ENCODE data around the gene RB1.

The RB1 gene

DNA sequence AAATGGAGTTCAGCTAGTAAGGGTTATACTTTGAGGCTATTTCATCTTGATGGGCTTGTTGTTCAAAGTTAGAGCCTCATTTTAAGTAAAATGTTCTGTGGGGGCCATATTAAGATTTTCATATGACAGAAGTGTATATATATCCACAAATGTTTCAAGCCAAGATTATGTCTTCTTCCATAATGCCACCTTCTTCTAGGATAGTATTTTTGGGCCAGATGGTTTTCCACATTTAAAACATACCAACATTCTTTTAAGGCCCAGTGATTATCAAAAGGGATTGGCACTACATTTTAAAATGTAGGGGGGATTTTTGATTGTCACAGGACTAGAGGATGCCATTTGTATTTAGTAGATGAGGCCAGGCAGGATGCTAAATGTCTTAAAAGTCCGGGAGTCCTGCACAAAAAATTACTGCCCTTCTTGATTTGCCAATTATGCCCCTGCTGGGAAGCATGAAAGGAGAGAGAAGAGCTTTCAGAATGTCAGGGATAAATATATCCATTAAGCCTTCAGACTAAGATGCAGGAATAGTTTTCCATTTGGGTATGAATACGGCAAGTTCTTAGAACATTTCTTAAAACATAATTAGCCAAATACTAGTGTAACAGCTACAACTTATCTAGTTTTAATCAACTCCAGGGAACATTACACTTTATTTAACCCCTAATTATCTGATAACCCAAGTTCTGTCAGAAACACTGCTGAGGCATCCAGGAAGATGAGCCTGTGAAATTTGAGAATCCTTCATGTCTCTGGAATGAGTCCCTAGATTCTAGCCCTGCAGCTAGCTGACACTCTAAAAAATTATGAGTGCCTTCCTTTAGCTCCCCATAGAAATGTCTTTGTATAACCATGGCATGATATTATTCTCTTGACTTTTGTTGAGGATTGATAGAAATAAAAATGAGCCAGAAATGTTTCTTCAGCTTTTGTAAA is 36.6 kb upstream of the RB1 start:
- Histone ChIP-seq H3K27me3 (ENCODE audit: control insufficient read depth, insufficient read depth, low read length) (no peaks in the 10 kb centered on the region), H3K9ac (ENCODE audit: low read length) (no peak overlapping the region), H3K9me3 (ENCODE audit: control insufficient read depth, low read length) (no peaks in the 10 kb centered on the region), H3K4me1 (ENCODE audit: control insufficient read depth, insufficient read depth, low read length) (no peaks in the 10 kb centered on the region), H3K36me3 (ENCODE audit: control insufficient read depth, insufficient read depth, low read length) (peaks cover 6% of the 10 kb centered on the region), H3K4me3 (ENCODE audit: low read length) (no peak overlapping the region)

DNA sequence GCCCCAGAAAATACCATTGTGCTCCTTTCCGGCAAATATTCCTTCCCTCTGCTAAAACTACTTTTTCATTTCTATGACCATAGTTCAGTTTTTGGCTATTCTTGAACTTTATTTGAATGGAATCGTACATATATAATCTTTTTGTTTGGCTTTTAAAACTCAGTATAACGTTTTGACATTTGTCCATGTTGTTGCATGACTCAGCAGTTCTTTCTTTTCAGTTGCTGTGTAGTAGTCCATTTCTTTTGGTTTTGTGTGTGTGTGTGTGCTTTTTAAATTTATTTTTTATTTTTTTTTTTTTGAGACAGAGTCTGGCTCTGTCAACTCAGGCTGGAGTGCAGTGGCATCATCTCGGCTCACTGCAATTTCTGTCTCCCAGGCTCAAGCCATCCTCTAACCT is 35.5 kb upstream of the RB1 start:
- H3K27me3 ChIP-seq (ENCODE audit: control insufficient read depth, insufficient read depth, low read length): no peaks in the 10 kb centered on the region
- peaks cover 6% of the 10 kb centered on the region for H3K36me3 ChIP-seq (ENCODE audit: control insufficient read depth, insufficient read depth, low read length)
- H3K9me3 ChIP-seq (ENCODE audit: control insufficient read depth, low read length): no peaks in the 10 kb centered on the region
- H3K4me1 ChIP-seq (ENCODE audit: control insufficient read depth, insufficient read depth, low read length): no peaks in the 10 kb centered on the region
- H3K9ac ChIP-seq (ENCODE audit: low read length): no peak overlapping the region
- H3K4me3 ChIP-seq (ENCODE audit: low read length): no peak overlapping the region

DNA sequence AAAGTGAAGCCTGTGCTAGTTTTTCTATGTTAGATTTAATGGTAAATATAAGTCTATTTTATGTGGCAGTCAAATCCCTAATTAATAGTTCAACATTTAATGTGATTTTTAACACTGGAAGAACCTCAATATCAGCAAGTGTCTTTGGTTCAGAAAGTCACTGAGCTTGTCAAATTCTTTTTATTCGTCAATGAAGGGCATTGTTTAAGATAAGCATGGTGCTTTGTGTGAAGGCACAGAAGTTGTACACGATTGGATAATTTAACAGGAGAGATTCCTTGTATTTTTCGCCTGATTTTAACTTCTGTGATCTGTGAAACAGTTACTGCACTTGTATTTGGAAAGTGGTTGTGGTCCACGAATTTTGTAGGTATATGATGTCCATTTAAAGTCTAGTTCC is 30.2 kb upstream of the RB1 start:
- Histone ChIP-seq H3K9ac (ENCODE audit: low read length) (no peak overlapping the region), H3K36me3 (ENCODE audit: control insufficient read depth, insufficient read depth, low read length) (no peaks in the 10 kb centered on the region), H3K9me3 (ENCODE audit: control insufficient read depth, low read length) (no peaks in the 10 kb centered on the region), H3K27me3 (ENCODE audit: control insufficient read depth, insufficient read depth, low read length) (no peaks in the 10 kb centered on the region), H3K4me3 (ENCODE audit: low read length) (no peak overlapping the region), H3K4me1 (ENCODE audit: control insufficient read depth, insufficient read depth, low read length) (no peaks in the 10 kb centered on the region)

DNA sequence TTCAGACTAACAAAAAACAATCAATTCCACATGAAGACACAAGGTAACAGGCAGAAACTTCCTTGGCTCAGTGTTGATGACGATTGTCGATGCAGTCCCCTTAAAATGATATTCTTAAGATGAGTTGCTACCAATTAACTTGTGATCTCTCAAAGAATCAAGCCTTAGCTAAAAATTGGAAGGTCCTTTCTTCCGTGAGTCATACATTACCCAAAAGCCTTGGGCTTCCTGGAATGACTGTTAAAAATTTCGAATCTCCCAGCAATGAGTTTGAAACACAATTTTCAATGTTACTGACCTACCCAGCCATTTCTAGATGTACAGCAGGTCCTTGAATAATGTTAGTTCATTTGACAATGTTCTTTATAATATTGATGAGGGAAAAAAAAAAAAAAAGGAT is 28.0 kb upstream of the RB1 start:
- Histone ChIP-seq H3K36me3 (ENCODE audit: control insufficient read depth, insufficient read depth, low read length) (no peaks in the 10 kb centered on the region), H3K4me3 (ENCODE audit: low read length) (no peak overlapping the region), H3K9ac (ENCODE audit: low read length) (no peak overlapping the region), H3K4me1 (ENCODE audit: control insufficient read depth, insufficient read depth, low read length) (no peaks in the 10 kb centered on the region), H3K9me3 (ENCODE audit: control insufficient read depth, low read length) (no peaks in the 10 kb centered on the region), H3K27me3 (ENCODE audit: control insufficient read depth, insufficient read depth, low read length) (no peaks in the 10 kb centered on the region)

DNA sequence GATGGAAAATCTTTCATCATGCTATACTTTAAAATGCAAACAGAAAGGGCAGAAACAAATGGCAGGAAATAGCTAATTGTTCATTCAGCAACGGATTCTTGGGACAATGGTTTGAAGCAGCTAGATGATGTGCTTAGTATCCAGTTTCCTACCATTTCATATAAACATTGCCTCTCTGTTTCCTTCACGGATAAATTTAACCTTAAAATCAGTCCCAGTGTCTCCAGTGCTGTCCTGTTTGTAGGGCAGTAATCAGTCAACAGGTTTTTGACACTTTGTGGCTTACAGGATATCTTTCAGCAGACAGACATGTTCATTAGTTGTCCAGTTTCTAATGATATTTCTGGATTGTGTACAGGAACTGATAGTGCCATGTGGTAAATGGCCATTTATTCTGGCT is 24.7 kb upstream of the RB1 start:
- Histone ChIP-seq H3K36me3 (ENCODE audit: control insufficient read depth, insufficient read depth, low read length) (no peaks in the 10 kb centered on the region), H3K27me3 (ENCODE audit: control insufficient read depth, insufficient read depth, low read length) (no peaks in the 10 kb centered on the region), H3K9me3 (ENCODE audit: control insufficient read depth, low read length) (no peaks in the 10 kb centered on the region), H3K9ac (ENCODE audit: low read length) (no peak overlapping the region), H3K4me3 (ENCODE audit: low read length) (no peak overlapping the region), H3K4me1 (ENCODE audit: control insufficient read depth, insufficient read depth, low read length) (no peaks in the 10 kb centered on the region)

DNA sequence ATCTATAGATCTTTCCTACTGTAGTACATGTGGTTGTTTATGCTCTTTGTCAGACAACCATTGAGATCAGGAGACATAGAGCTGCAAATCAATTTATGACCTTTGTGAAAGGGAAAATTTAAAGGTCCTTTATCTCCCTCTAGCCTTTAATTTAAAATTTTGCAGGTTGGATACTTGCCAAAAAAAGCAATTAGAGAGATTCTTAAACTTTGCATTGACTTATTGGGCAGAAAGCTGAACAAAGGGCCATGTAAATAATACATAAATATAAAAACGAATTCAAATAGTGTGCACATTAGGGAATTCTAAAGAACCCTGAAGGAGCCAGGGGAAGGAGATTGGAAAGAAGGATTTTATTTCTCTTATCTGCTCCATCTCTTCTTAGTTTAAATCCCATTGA is 22.0 kb upstream of the RB1 start:
- H3K27me3 ChIP-seq (ENCODE audit: control insufficient read depth, insufficient read depth, low read length): no peaks in the 10 kb centered on the region
- no peaks in the 10 kb centered on the region for H3K9me3 ChIP-seq (ENCODE audit: control insufficient read depth, low read length)
- no peak overlapping the region for H3K4me3 ChIP-seq (ENCODE audit: low read length)
- no peaks in the 10 kb centered on the region for H3K4me1 ChIP-seq (ENCODE audit: control insufficient read depth, insufficient read depth, low read length)
- H3K36me3 ChIP-seq (ENCODE audit: control insufficient read depth, insufficient read depth, low read length): no peaks in the 10 kb centered on the region
- no peak overlapping the region for H3K9ac ChIP-seq (ENCODE audit: low read length)

DNA sequence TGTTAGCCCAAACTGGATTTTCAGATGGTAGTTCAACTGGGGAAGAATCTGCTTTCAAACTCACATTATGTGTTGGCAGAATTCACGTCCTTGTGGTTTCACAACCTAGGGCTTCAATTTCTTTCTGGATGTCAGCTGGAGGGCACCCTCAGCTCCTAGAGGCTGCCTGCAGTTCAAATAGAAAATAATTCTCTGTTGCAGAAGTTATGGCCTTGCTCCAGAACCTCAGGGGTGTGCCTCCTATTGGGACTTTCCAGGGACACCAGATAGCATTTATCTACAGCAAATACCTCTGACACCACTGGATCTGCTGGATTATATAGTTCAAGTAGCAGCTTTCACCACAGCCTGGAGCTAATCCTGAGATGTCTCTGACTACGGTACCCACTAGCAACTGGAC is 11.8 kb upstream of the RB1 start:
- Histone ChIP-seq H3K4me1 (ENCODE audit: control insufficient read depth, insufficient read depth, low read length) (peaks cover 22% of the 10 kb centered on the region), H3K9me3 (ENCODE audit: control insufficient read depth, low read length) (no peaks in the 10 kb centered on the region), H3K4me3 (ENCODE audit: low read length) (no peak overlapping the region), H3K9ac (ENCODE audit: low read length) (no peak overlapping the region), H3K27me3 (ENCODE audit: control insufficient read depth, insufficient read depth, low read length) (no peaks in the 10 kb centered on the region), H3K36me3 (ENCODE audit: control insufficient read depth, insufficient read depth, low read length) (no peaks in the 10 kb centered on the region)

DNA sequence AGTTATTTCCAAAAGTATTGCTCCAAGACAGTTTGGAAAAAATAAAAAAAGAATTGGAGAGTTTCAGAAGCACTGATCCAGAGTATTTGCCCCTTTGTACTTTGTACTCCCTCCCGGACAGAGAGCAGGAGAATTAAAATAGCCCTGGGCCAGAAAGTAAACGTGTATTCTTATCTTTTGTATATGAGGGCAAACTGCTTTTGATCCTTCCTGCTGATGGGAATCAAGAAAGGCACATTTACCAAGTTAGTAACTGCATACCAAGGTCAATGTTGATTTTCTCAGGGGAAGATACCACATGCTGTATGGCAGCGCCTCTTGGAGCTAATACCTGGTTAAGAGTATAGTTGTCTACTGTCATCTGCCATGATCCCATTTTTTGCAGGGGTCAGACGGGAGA is 10.9 kb upstream of the RB1 start:
- Histone ChIP-seq H3K9ac (ENCODE audit: low read length) (no peak overlapping the region), H3K27me3 (ENCODE audit: control insufficient read depth, insufficient read depth, low read length) (no peaks in the 10 kb centered on the region), H3K4me3 (ENCODE audit: low read length) (no peak overlapping the region), H3K36me3 (ENCODE audit: control insufficient read depth, insufficient read depth, low read length) (no peaks in the 10 kb centered on the region), H3K4me1 (ENCODE audit: control insufficient read depth, insufficient read depth, low read length) (peaks cover 22% of the 10 kb centered on the region), H3K9me3 (ENCODE audit: control insufficient read depth, low read length) (no peaks in the 10 kb centered on the region)

DNA sequence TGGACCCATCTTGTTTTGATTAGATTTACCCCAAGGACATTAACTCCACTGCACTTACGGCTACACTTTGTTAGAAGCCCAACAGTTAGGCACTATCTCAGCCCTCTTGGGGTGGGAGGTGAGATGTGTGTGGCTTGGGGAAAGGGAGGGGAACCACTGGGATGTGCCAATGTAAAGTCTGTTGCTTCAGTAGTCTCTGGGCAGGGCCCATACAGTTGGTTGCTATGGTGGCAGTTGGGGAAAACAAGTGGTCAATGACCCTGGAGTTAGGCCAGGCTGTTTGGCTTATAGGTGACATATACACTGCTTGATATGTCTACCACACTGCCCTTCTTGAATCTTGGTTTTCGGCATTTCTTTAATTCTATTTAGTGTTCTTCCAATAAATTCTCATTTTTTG is 8.9 kb upstream of the RB1 start:
- no peaks in the 10 kb centered on the region for H3K9me3 ChIP-seq (ENCODE audit: control insufficient read depth, low read length)
- no peaks in the 10 kb centered on the region for H3K27me3 ChIP-seq (ENCODE audit: control insufficient read depth, insufficient read depth, low read length)
- H3K9ac ChIP-seq (ENCODE audit: low read length): no peak overlapping the region
- H3K36me3 ChIP-seq (ENCODE audit: control insufficient read depth, insufficient read depth, low read length): no peaks in the 10 kb centered on the region
- H3K4me1 ChIP-seq (ENCODE audit: control insufficient read depth, insufficient read depth, low read length): peaks cover 22% of the 10 kb centered on the region
- no peak overlapping the region for H3K4me3 ChIP-seq (ENCODE audit: low read length)

DNA sequence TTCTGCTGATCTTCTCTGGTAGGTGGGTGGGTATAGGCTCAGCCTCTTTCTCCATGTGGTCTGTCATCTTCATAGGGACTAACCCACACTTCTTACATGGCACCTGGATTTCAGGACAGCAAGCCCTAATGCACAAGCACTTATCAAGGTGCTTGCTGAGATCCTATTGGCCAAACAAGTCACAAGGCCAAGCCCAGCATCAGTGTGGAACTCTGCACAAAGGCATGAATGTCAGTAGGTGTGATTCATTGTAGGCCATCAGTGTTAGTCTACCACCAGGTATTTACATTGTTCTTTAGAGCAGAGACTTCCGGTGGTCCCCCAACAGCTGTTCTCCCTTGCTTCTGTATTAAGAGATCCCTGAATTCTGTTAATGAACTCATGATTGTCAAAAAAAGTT is 8.3 kb upstream of the RB1 start:
- H3K4me3 ChIP-seq (ENCODE audit: low read length): no peak overlapping the region
- H3K9ac ChIP-seq (ENCODE audit: low read length): no peak overlapping the region
- no peaks in the 10 kb centered on the region for H3K36me3 ChIP-seq (ENCODE audit: control insufficient read depth, insufficient read depth, low read length)
- H3K27me3 ChIP-seq (ENCODE audit: control insufficient read depth, insufficient read depth, low read length): no peaks in the 10 kb centered on the region
- no peaks in the 10 kb centered on the region for H3K9me3 ChIP-seq (ENCODE audit: control insufficient read depth, low read length)
- H3K4me1 ChIP-seq (ENCODE audit: control insufficient read depth, insufficient read depth, low read length): peaks cover 22% of the 10 kb centered on the region

DNA sequence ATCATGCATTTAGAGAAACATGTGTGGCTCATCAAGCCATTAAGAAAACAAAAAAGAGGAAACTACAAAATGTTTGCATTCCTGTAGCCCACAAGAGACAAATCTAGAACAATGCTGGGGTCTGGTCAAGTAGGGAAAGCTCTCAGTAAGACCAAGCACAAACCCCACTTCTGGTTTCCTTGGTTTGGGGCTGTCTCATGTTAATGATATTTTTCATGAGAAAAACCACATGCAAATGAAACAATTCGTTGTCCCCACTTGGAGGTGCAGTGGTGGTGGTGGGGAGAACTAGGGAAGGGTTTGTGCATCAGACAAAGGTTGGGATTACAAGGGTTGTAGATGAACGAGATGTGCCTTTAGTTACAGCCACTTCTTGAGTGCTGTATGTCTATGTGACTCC is 7.0 kb upstream of the RB1 start:
- Histone ChIP-seq H3K4me1 (ENCODE audit: control insufficient read depth, insufficient read depth, low read length) (peaks cover 19% of the 10 kb centered on the region), H3K27me3 (ENCODE audit: control insufficient read depth, insufficient read depth, low read length) (no peaks in the 10 kb centered on the region), H3K36me3 (ENCODE audit: control insufficient read depth, insufficient read depth, low read length) (no peaks in the 10 kb centered on the region), H3K4me3 (ENCODE audit: low read length) (no peak overlapping the region), H3K9ac (ENCODE audit: low read length) (no peak overlapping the region), H3K9me3 (ENCODE audit: control insufficient read depth, low read length) (no peaks in the 10 kb centered on the region)

DNA sequence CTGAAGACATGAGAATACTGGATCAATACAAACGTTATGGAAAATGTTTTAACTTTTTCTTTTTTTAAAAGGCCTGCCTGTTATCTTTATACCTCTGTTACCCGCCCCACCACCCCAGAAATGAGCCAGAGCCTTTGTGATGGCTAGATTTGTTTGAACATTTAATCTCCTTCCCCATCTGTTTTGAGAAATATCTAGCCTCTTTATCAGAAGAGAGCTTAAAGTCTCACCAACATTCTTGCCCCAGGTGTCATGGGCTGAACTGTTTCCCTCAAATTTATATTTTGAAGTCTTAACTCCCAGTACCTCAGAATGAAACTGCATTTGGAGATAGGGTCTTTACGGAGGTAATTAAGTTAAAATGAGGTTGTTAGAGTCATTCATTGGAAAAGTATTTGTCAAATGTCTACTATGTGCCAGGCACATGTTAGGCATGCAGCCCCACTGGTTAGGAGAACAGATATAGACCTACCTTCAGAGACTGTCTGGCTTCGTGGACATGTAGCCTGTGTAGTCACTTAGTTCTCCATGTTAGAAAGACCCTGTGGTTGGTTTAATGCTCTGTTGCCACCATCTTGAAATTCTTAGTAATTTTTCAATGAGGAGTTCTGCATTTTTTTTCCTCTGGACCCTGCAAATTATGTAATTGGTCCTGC is 6.3 kb upstream of the RB1 start:
- Histone ChIP-seq H3K36me3 (ENCODE audit: control insufficient read depth, insufficient read depth, low read length) (no peaks in the 10 kb centered on the region), H3K9ac (ENCODE audit: low read length) (no peak overlapping the region), H3K27me3 (ENCODE audit: control insufficient read depth, insufficient read depth, low read length) (no peaks in the 10 kb centered on the region), H3K4me3 (ENCODE audit: low read length) (no peak overlapping the region), H3K4me1 (ENCODE audit: control insufficient read depth, insufficient read depth, low read length) (peaks cover 13% of the 10 kb centered on the region), H3K9me3 (ENCODE audit: control insufficient read depth, low read length) (no peaks in the 10 kb centered on the region)
